Vagina (tissue), 2 donors: ENCODE measurements around the gene GHR. TPM values are rescaled to one million over a fixed set of nuclear protein-coding genes. Genes with fewer than 3 reads are reported as not detected.
"Not testable (repeated sequence)": the region's sequence is repeated elsewhere in the genome, so short reads cannot be mapped to it uniquely, and the experiment has no call there.

ENCODE experiments used
- DNase-seq, 2 donors: peaks; one replicate each; pipeline ENCODE4 v3.0.0-alpha.2; 2017; ENCODE audit errors: extremely low spot score in 2 of 2
- H3K27ac ChIP-seq: fragments of 200-600 bp; sonication (generic); one replicate; pipeline ENCODE4 v1.5.1; 2019
- H3K27me3 ChIP-seq: fragments of 200-600 bp; sonication (generic); one replicate; pipeline ENCODE4 v1.5.1; 2019
- H3K36me3 ChIP-seq, 2 donors: fragments of 200-600 bp; sonication (generic); one replicate each; pipeline ENCODE4 v1.5.1; 2017 to 2019
- H3K4me1 ChIP-seq: fragments of 200-600 bp; sonication (generic); one replicate; pipeline ENCODE4 v1.5.1; 2019
- H3K4me3 ChIP-seq, 2 donors: fragments of 200-600 bp; sonication (generic); 1 replicate in 1 of 2; 2 replicates in 1 of 2; pipeline ENCODE4 v1.5.1; 2016 to 2019
- H3K9me3 ChIP-seq: fragments of 200-600 bp; sonication (generic); one replicate; pipeline ENCODE4 v1.5.1; 2019
- POLR2A ChIP-seq, 2 donors: fragments of 450-650 bp; IDR thresholded peaks; one replicate each; pipeline ENCODE4 v1.6.1; 2017; ENCODE audit warnings: antibody characterized with exemption in 2 of 2, mild to moderate bottlenecking in 2 of 2, moderate library complexity in 2 of 2
- POLR2AphosphoS5 ChIP-seq, 2 donors: sonication (generic); formaldehyde crosslinking; IDR thresholded peaks; one replicate each; pipeline ENCODE4 v1.9.0; 2017; ENCODE audit warnings: antibody characterized with exemption in 2 of 2, mild to moderate bottlenecking in 2 of 2, low read depth in 1 of 2; ENCODE audit not compliant: insufficient read depth in 1 of 2
- intact Hi-C: fragments of 100-400 bp; cut with DNase I; formaldehyde crosslinking; loops from one replicate; pipeline ENCODE4 v1.15.1; 2023
- total RNA-seq: library from RNA; depleted of rRNA; stranded (reverse); fragments of >200 nt; gene quantifications from one replicate; pipeline ENCODE4 v1.2.3, GENCODE V29; 2016
- TF ChIP-seq, protein P1 (sequence below), 3 experiments: fragments of 450-650 bp in 2 of 3; fragments of 200-600 bp in 1 of 3; sonication (generic) in 1 of 3; IDR thresholded peaks; one replicate each; pipeline ENCODE4 v1.5.1; 2017 to 2019; ENCODE audit warnings: antibody characterized with exemption in 3 of 3, mild to moderate bottlenecking in 2 of 3, moderate library complexity in 2 of 3

GHR gene
- total RNA-seq, 1 donor from 2014 or later, result 16.7 TPM

DNA sequence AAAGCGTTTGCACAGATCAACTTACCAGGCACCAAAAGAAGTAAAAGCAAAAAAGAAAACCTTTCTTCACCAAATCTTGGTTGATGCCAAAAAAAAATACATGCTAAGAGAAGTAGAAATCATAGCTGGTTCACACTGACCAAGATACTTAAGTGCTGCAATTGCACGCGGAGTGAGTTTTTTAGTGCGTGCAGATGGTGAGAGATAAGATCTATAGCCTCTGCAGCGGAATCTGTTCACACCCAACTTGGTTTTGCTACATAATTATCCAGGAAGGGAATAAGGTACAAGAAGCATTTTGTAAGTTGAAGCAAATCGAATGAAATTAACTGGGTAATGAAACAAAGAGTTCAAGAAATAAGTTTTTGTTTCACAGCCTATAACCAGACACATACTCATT, 297.0 kb downstream of the GHR start:
- no peak for DNase-seq
- peaks cover 0 to 6% of the 10 kb centered on the region in 2 donors for H3K36me3 ChIP-seq
- TF ChIP-seq POLR2AphosphoS5 (IDR thresholded peaks at IDR 0.05; ENCODE audit: insufficient read depth in 1 of 2, low read depth in 1 of 2), result no peak
- TF ChIP-seq, protein P1, sequence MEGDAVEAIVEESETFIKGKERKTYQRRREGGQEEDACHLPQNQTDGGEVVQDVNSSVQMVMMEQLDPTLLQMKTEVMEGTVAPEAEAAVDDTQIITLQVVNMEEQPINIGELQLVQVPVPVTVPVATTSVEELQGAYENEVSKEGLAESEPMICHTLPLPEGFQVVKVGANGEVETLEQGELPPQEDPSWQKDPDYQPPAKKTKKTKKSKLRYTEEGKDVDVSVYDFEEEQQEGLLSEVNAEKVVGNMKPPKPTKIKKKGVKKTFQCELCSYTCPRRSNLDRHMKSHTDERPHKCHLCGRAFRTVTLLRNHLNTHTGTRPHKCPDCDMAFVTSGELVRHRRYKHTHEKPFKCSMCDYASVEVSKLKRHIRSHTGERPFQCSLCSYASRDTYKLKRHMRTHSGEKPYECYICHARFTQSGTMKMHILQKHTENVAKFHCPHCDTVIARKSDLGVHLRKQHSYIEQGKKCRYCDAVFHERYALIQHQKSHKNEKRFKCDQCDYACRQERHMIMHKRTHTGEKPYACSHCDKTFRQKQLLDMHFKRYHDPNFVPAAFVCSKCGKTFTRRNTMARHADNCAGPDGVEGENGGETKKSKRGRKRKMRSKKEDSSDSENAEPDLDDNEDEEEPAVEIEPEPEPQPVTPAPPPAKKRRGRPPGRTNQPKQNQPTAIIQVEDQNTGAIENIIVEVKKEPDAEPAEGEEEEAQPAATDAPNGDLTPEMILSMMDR (IDR thresholded peaks at IDR 0.05), result no peak
- no peak for TF ChIP-seq POLR2A (IDR thresholded peaks at IDR 0.05)
- H3K27me3 ChIP-seq, result no peaks in the 10 kb centered on the region
- no peaks in the 10 kb centered on the region for H3K9me3 ChIP-seq
- H3K27ac ChIP-seq, result no peak overlapping the region
- no peaks in the 10 kb centered on the region for H3K4me1 ChIP-seq
- no peak overlapping the region for H3K4me3 ChIP-seq
- intact Hi-C loops, result no loop called here

DNA sequence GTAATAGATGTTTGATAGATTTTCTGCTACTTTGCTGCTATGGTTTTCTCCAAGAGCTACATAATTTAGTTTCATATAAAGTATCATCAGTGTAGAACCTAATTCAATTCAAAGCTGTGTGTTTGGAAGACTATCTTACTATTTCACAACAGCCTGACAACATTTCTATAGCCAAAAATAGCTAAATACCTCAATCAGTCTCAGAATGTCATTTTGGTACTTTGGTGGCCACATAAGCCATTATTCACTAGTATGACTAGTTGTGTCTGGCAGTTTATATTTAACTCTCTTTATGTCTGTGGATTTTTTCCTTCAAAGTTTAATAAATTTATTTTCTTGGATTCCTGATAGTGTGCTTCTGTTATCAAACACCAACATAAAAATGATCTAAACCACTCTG, 298.2 kb downstream of the GHR start:
- intact Hi-C loops, result no loop called here
- TF ChIP-seq, protein P1 (IDR thresholded peaks at IDR 0.05), result no peak
- TF ChIP-seq POLR2AphosphoS5 (IDR thresholded peaks at IDR 0.05; ENCODE audit: insufficient read depth in 1 of 2, low read depth in 1 of 2) (no peak), POLR2A (IDR thresholded peaks at IDR 0.05) (no peak)
- peaks cover 0 to 6% of the 10 kb centered on the region in 2 donors for H3K36me3 ChIP-seq
- no peaks in the 10 kb centered on the region for H3K9me3 ChIP-seq
- no peak for DNase-seq
- H3K27ac ChIP-seq, result no peak overlapping the region
- no peaks in the 10 kb centered on the region for H3K27me3 ChIP-seq
- H3K4me3 ChIP-seq, result no peak overlapping the region
- H3K4me1 ChIP-seq, result no peaks in the 10 kb centered on the region

DNA sequence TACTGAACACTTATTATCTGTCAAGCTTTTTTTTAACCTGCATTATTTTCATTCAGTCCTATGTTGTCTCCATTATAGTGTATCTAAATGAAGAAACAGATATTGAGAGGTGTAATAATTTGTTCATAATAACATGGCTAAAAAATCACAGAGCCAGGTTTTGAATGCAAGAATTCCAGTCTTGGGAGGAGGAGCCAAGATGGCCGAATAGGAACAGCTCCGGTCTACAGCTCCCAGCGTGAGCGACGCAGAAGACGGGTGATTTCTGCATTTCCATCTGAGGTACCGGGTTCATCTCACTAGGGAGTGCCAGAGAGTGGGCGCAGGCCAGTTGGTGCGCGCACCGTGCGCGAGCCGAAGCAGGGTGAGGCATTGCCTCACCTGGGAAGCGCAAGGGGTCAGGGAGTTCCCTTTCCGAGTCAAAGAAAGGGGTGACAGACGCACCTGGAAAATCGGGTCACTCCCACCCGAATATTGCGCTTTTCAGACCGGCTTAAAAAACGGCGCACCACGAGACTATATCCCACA, 311.4 kb downstream of the GHR start:
- H3K27ac ChIP-seq, H3K36me3 ChIP-seq, H3K9me3 ChIP-seq, H3K27me3 ChIP-seq, H3K4me1 ChIP-seq, intact Hi-C loops, DNase-seq, H3K4me3 ChIP-seq: not testable (repeated sequence)

- no peak for TF ChIP-seq POLR2AphosphoS5 (IDR thresholded peaks at IDR 0.05; ENCODE audit: insufficient read depth in 1 of 2, low read depth in 1 of 2)
- no peak for TF ChIP-seq POLR2A (IDR thresholded peaks at IDR 0.05)
- Histone ChIP-seq H3K27ac (no peak overlapping the region), H3K9me3 (no peaks in the 10 kb centered on the region), H3K4me1 (no peaks in the 10 kb centered on the region), H3K36me3 (no peaks in the 10 kb centered on the region), H3K27me3 (no peaks in the 10 kb centered on the region), H3K4me3 (no peak overlapping the region)
- DNase-seq, result no peak
- intact Hi-C loops, result no loop called here
Measured at GRCh38 chr5:42740920-42741319, 317.7 kb downstream of the GHR start.

GRCh38 chr5:42745426-42745825, 322.2 kb downstream of the GHR start:
- Histone ChIP-seq H3K9me3 (no peaks in the 10 kb centered on the region), H3K36me3 (no peaks in the 10 kb centered on the region), H3K27ac (no peak overlapping the region), H3K4me3 (no peak overlapping the region), H3K27me3 (no peaks in the 10 kb centered on the region), H3K4me1 (no peaks in the 10 kb centered on the region)
- intact Hi-C loops, result no loop called here
- no peak for DNase-seq
- TF ChIP-seq POLR2AphosphoS5 (IDR thresholded peaks at IDR 0.05; ENCODE audit: insufficient read depth in 1 of 2, low read depth in 1 of 2) (no peak), POLR2A (IDR thresholded peaks at IDR 0.05) (no peak)
- TF ChIP-seq, protein P1 (IDR thresholded peaks at IDR 0.05), result no peak

DNA sequence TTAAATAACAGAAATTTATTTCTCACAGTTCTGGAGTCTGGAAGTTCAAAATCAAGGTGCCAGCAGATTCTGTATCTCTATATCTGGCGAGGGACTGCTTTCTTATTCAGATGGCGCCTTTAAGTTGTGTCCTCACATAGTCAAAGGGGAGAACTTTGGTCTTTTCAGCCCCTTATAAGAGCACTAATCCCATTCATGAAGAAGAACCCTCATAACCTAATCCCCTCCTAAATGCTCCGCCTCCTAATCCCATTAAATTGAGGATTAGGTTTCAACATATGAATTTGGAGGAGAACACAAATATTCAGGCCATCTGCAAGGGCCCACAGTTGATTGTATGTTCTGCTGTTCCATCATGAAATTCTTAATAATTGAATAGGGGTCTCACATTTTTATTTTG, 322.6 kb downstream of the GHR start:
- no peaks in the 10 kb centered on the region for H3K9me3 ChIP-seq
- no peaks in the 10 kb centered on the region for H3K4me1 ChIP-seq
- DNase-seq, result no peak
- H3K36me3 ChIP-seq, result no peaks in the 10 kb centered on the region
- intact Hi-C loops, result no loop called here
- H3K27ac ChIP-seq, result no peak overlapping the region
- H3K27me3 ChIP-seq, result no peaks in the 10 kb centered on the region
- H3K4me3 ChIP-seq, result no peak overlapping the region
- TF ChIP-seq POLR2A (IDR thresholded peaks at IDR 0.05), result no peak
- TF ChIP-seq POLR2AphosphoS5 (IDR thresholded peaks at IDR 0.05; ENCODE audit: insufficient read depth in 1 of 2, low read depth in 1 of 2), result no peak
- TF ChIP-seq, protein P1 (IDR thresholded peaks at IDR 0.05), result no peak
